Liver (tissue), 9 donors: ENCODE data around the gene EEF1AKMT2. TPM values are rescaled to one million over a fixed set of nuclear protein-coding genes. Genes with fewer than 3 reads are reported as not detected.

Experiments
- DNase-seq: peaks from one replicate; pipeline ENCODE4 v3.0.0-alpha.2; 2017; ENCODE audit warnings: low spot score
- H3K27ac ChIP-seq, 2 donors: one replicate each; pipeline ENCODE4 v1.7.0; 2013; ENCODE audit warnings: inconsistent platforms in 2 of 2, low read length in 2 of 2, control low read depth in 1 of 2, low read depth in 1 of 2, mild to moderate bottlenecking in 1 of 2
- H3K27me3 ChIP-seq, 4 donors: one replicate each; pipeline versions ENCODE4 v1.6.1 to v1.7.0; 2013; ENCODE audit warnings: low read length in 3 of 4, inconsistent platforms in 1 of 4, mild to moderate bottlenecking in 1 of 4, moderate library complexity in 1 of 4; ENCODE audit not compliant: control insufficient read depth in 4 of 4, insufficient read depth in 4 of 4
- H3K36me3 ChIP-seq, 4 donors: one replicate each; pipeline versions ENCODE4 v1.6.1 to v1.7.0; 2013; ENCODE audit warnings: low read length in 3 of 4, mild to moderate bottlenecking in 3 of 4, low read depth in 1 of 4, moderate library complexity in 1 of 4; ENCODE audit not compliant: control insufficient read depth in 4 of 4, insufficient read depth in 3 of 4
- H3K4me1 ChIP-seq, 4 donors: one replicate each; pipeline versions ENCODE4 v1.6.1 to v1.7.0; 2013; ENCODE audit warnings: low read length in 3 of 4, mild to moderate bottlenecking in 3 of 4, moderate library complexity in 1 of 4; ENCODE audit not compliant: control insufficient read depth in 4 of 4, insufficient read depth in 4 of 4
- H3K4me3 ChIP-seq, 3 donors: one replicate each; pipeline versions ENCODE4 v1.6.1 to v1.7.0; 2013; ENCODE audit warnings: low read length in 3 of 3, control low read depth in 1 of 3, low read depth in 1 of 3, mild to moderate bottlenecking in 1 of 3
- H3K9ac ChIP-seq, 2 donors: one replicate each; pipeline ENCODE4 v1.7.0; 2013; ENCODE audit warnings: low read length in 2 of 2, mild to moderate bottlenecking in 2 of 2, moderate library complexity in 2 of 2, control low read depth in 1 of 2, low read depth in 1 of 2
- H3K9me3 ChIP-seq, 4 donors: one replicate each; pipeline versions ENCODE4 v1.6.1 to v1.7.0; 2013; ENCODE audit warnings: low read length in 3 of 4; ENCODE audit not compliant: control insufficient read depth in 4 of 4
- ATF3 ChIP-seq: IDR thresholded peaks from 2 replicates; pipeline ENCODE4 v1.6.1; 2016; ENCODE audit warnings: antibody characterized with exemption
- CTCF ChIP-seq: fragments of 150-350 bp; IDR thresholded peaks from 2 replicates; pipeline ENCODE4 v1.5.1; 2017; ENCODE audit warnings: improper control_type of control experiment, low read depth, low read length; ENCODE audit not compliant: missing input control
- EGR1 ChIP-seq, 2 donors: IDR thresholded peaks; 2 replicates each; pipeline ENCODE4 v1.6.1; 2016 to 2018; ENCODE audit warnings: antibody characterized with exemption in 2 of 2, low read depth in 2 of 2
- FOXA1 ChIP-seq: IDR thresholded peaks from 2 replicates; pipeline ENCODE4 v1.6.1; 2016; ENCODE audit warnings: antibody characterized with exemption
- FOXA2 ChIP-seq: IDR thresholded peaks from 2 replicates; pipeline ENCODE4 v1.6.1; 2016; ENCODE audit warnings: antibody characterized with exemption
- GABPA ChIP-seq, 2 donors: IDR thresholded peaks in 1 of 2; conservative IDR thresholded peaks in 1 of 2; 2 replicates each; pipeline ENCODE4 v1.6.1; 2016; ENCODE audit warnings: antibody characterized with exemption in 2 of 2, mild to moderate bottlenecking in 1 of 2, moderate library complexity in 1 of 2
- HNF4A ChIP-seq, 2 donors: conservative IDR thresholded peaks; 2 replicates each; pipeline ENCODE4 v1.6.1; 2016; ENCODE audit warnings: antibody characterized with exemption in 2 of 2, mild to moderate bottlenecking in 2 of 2
- HNF4G ChIP-seq: IDR thresholded peaks from 2 replicates; pipeline ENCODE4 v1.6.1; 2016; ENCODE audit warnings: antibody characterized with exemption
- JUND ChIP-seq, 2 donors: IDR thresholded peaks; 2 replicates each; pipeline ENCODE4 v1.6.1; 2016; ENCODE audit warnings: antibody characterized with exemption in 2 of 2
- MAX ChIP-seq: IDR thresholded peaks from 2 replicates; pipeline ENCODE4 v1.6.1; 2016; ENCODE audit warnings: antibody characterized with exemption
- NR2F2 ChIP-seq: IDR thresholded peaks from 2 replicates; pipeline ENCODE4 v1.6.1; 2016; ENCODE audit warnings: antibody characterized with exemption
- RAD21 ChIP-seq, 2 donors: IDR thresholded peaks; 2 replicates each; pipeline ENCODE4 v1.6.1; 2016; ENCODE audit warnings: antibody characterized with exemption in 2 of 2, mild to moderate bottlenecking in 2 of 2
- RXRA ChIP-seq, 2 donors: IDR thresholded peaks; 2 replicates each; pipeline ENCODE4 v1.6.1; 2017 to 2018; ENCODE audit warnings: antibody characterized with exemption in 2 of 2, mild to moderate bottlenecking in 1 of 2
- SP1 ChIP-seq: IDR thresholded peaks from 2 replicates; pipeline ENCODE4 v1.6.1; 2018; ENCODE audit warnings: antibody characterized with exemption, mild to moderate bottlenecking
- TAF1 ChIP-seq: conservative IDR thresholded peaks from 2 replicates; pipeline ENCODE4 v1.6.1; 2016; ENCODE audit warnings: antibody characterized with exemption, mild to moderate bottlenecking
- YY1 ChIP-seq: IDR thresholded peaks from 2 replicates; pipeline ENCODE4 v1.6.1; 2016; ENCODE audit warnings: antibody characterized with exemption, mild to moderate bottlenecking
- ZBTB33 ChIP-seq: IDR thresholded peaks from 2 replicates; pipeline ENCODE4 v1.6.1; 2016; ENCODE audit warnings: antibody characterized with exemption
- WGBS: extraction: QIAGEN DNeasy Blood & Tissue Kit; methylation state at CpG from one replicate; pipeline ENCODE4 v1.1.7; 2013; 5-methylcytosine and 5-hydroxymethylcytosine counted together
- polyA plus RNA-seq, 2 donors: library from polyadenylated mRNA; stranded (reverse) in 1 of 2; unstranded in 1 of 2; fragments of 200-250 nt in 1 of 2; fragments of >200 nt in 1 of 2; fragmentation: Nextera tagmentation in 1 of 2; extraction: Ambion mirVana in 1 of 2; gene quantifications; one replicate each; pipeline versions ENCODE4 v1.2.1 to v1.2.3, GENCODE V29; 2013 to 2015
- total RNA-seq, 2 donors: library from RNA; depleted of rRNA; stranded (reverse); fragments of >200 nt; gene quantifications; one replicate each; pipeline ENCODE4 v1.2.3, GENCODE V29; 2014
- TF ChIP-seq, protein P1 (sequence below): IDR thresholded peaks from 2 replicates; pipeline ENCODE4 v1.6.1; 2016; ENCODE audit warnings: antibody characterized with exemption, mild to moderate bottlenecking
- donor health status: healthy.
- donor health status: healthy.
- donor health status: healthy.
- donor health status: healthy.
- donor health status: healthy.

The EEF1AKMT2 gene
- total and polyA plus RNA-seq, 4 donors, result 5.9 to 12.7 (median 8.5) TPM

DNA sequence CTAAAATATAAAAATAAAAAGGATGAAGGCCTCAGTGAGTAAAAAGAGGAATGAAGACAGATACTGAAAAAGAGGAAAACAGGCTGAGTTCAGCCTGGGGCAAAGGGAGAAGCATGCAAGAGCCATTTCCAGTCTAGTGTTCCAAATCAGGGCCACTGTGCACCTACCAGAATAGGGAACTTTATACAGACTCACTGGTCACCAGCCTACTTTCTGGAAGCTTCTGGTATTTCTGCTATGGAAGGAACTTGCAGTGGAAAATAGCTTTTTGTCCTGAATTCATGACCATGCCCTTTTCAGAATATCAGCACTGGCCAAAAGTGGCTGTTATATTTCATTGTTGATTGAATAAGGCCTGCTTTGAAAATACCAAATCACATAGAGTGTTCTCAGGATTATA lies 38.8 kb upstream of the EEF1AKMT2 start:
- no peaks in the 10 kb centered on the region for H3K9me3 ChIP-seq
- H3K4me3 ChIP-seq, result no peak overlapping the region
- H3K4me1 ChIP-seq, result no peaks in the 10 kb centered on the region
- H3K27me3 ChIP-seq, result no peaks in the 10 kb centered on the region
- DNase-seq, result no peak
- no peak overlapping the region for H3K27ac ChIP-seq
- H3K36me3 ChIP-seq, result peaks cover 13 to 51% (median 42%) of the 10 kb centered on the region in 4 donors
- no peak for TF ChIP-seq EGR1 (IDR thresholded peaks at IDR 0.05; ENCODE audit: low read depth in 2 of 2)
- TF ChIP-seq, protein P1, sequence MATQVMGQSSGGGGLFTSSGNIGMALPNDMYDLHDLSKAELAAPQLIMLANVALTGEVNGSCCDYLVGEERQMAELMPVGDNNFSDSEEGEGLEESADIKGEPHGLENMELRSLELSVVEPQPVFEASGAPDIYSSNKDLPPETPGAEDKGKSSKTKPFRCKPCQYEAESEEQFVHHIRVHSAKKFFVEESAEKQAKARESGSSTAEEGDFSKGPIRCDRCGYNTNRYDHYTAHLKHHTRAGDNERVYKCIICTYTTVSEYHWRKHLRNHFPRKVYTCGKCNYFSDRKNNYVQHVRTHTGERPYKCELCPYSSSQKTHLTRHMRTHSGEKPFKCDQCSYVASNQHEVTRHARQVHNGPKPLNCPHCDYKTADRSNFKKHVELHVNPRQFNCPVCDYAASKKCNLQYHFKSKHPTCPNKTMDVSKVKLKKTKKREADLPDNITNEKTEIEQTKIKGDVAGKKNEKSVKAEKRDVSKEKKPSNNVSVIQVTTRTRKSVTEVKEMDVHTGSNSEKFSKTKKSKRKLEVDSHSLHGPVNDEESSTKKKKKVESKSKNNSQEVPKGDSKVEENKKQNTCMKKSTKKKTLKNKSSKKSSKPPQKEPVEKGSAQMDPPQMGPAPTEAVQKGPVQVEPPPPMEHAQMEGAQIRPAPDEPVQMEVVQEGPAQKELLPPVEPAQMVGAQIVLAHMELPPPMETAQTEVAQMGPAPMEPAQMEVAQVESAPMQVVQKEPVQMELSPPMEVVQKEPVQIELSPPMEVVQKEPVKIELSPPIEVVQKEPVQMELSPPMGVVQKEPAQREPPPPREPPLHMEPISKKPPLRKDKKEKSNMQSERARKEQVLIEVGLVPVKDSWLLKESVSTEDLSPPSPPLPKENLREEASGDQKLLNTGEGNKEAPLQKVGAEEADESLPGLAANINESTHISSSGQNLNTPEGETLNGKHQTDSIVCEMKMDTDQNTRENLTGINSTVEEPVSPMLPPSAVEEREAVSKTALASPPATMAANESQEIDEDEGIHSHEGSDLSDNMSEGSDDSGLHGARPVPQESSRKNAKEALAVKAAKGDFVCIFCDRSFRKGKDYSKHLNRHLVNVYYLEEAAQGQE, result no peak
- TF ChIP-seq YY1, result no peak
- TF ChIP-seq GABPA (IDR thresholded peaks at IDR 0.05 in 1 of 2, conservative IDR thresholded peaks at IDR 0.05 in 1 of 2), result no peak
- no peak for TF ChIP-seq HNF4A (conservative IDR thresholded peaks at IDR 0.05)
- no peak for TF ChIP-seq ZBTB33
- no peak overlapping the region for H3K9ac ChIP-seq

GRCh38 chr10:124829447-124830115 lies 37.9 kb upstream of the EEF1AKMT2 start:
- DNase-seq, result no peak
- TF ChIP-seq FOXA2 (no peak), ATF3 (no peak), CTCF (no peak), ZBTB33 (no peak), TAF1 (no peak), FOXA1 (no peak), YY1 (no peak), JUND (IDR thresholded peaks at IDR 0.05) (no peak), NR2F2 (no peak), HNF4A (conservative IDR thresholded peaks at IDR 0.05) (no peak), SP1 (no peak), GABPA (IDR thresholded peaks at IDR 0.05 in 1 of 2, conservative IDR thresholded peaks at IDR 0.05 in 1 of 2) (no peak), MAX (no peak), RXRA (IDR thresholded peaks at IDR 0.05) (no peak), RAD21 (IDR thresholded peaks at IDR 0.05) (no peak), HNF4G (no peak), EGR1 (IDR thresholded peaks at IDR 0.05; ENCODE audit: low read depth in 2 of 2) (no peak)
- TF ChIP-seq, protein P1, result no peak
- H3K4me1 ChIP-seq, result no peaks in the 10 kb centered on the region
- no peak overlapping the region for H3K4me3 ChIP-seq
- H3K27ac ChIP-seq, result no peak overlapping the region
- no peaks in the 10 kb centered on the region for H3K27me3 ChIP-seq
- 95% methylated on average over 8 of the region's 8 CpGs for WGBS
- H3K9me3 ChIP-seq, result no peaks in the 10 kb centered on the region
- H3K9ac ChIP-seq, result no peak overlapping the region
- peaks cover 9 to 43% (median 34%) of the 10 kb centered on the region in 4 donors for H3K36me3 ChIP-seq
